Parathyroid adenoma (tissue), 2 donors: ENCODE results near the gene SUDS3.
"Not testable (repeated sequence)": the region's sequence is repeated elsewhere in the genome, so short reads cannot be mapped to it uniquely, and the experiment has no call there.

Experiments
- H2AFZ ChIP-seq: fragments of 300-600 bp; sonication (generic); one replicate; pipeline ENCODE4 v1.7.0; 2017; ENCODE audit warnings: antibody characterized with exemption, mild to moderate bottlenecking
- H3K27ac ChIP-seq: fragments of 300-600 bp; sonication (generic); one replicate; pipeline ENCODE4 v1.7.0; 2017
- H3K27me3 ChIP-seq: fragments of 300-600 bp; sonication (generic); one replicate; pipeline ENCODE4 v1.7.0; 2017; ENCODE audit warnings: low read length; ENCODE audit not compliant: control insufficient read depth, insufficient read depth
- H3K36me3 ChIP-seq: fragments of 300-600 bp; sonication (generic); one replicate; pipeline ENCODE4 v1.7.0; 2017; ENCODE audit warnings: low read length; ENCODE audit not compliant: control insufficient read depth, insufficient read depth
- H3K4me1 ChIP-seq: fragments of 300-600 bp; sonication (generic); one replicate; pipeline ENCODE4 v1.7.0; 2017; ENCODE audit warnings: control low read depth
- H3K4me2 ChIP-seq: fragments of 300-600 bp; sonication (generic); one replicate; pipeline ENCODE4 v1.7.0; 2017; ENCODE audit warnings: low read length
- H3K4me3 ChIP-seq: fragments of 300-600 bp; sonication (generic); one replicate; pipeline ENCODE4 v1.7.0; 2017; ENCODE audit warnings: low read depth, low read length
- H3K79me2 ChIP-seq: fragments of 300-600 bp; sonication (generic); one replicate; pipeline ENCODE4 v1.7.0; 2017; ENCODE audit warnings: control low read depth
- H3K9ac ChIP-seq: fragments of 300-600 bp; sonication (generic); one replicate; pipeline ENCODE4 v1.7.0; 2017; ENCODE audit warnings: mild to moderate bottlenecking
- H3K9me3 ChIP-seq: fragments of 300-600 bp; sonication (generic); one replicate; pipeline ENCODE4 v1.7.0; 2017; ENCODE audit warnings: low read length; ENCODE audit not compliant: control insufficient read depth
- TF ChIP-seq, protein P1 (sequence below): fragments of 300-600 bp; sonication (generic); IDR thresholded peaks from one replicate; pipeline ENCODE4 v1.7.0; 2017; ENCODE audit warnings: antibody characterized with exemption, mild to moderate bottlenecking
- donor health status: primary hyperparathyroidism.

Gene SUDS3

DNA sequence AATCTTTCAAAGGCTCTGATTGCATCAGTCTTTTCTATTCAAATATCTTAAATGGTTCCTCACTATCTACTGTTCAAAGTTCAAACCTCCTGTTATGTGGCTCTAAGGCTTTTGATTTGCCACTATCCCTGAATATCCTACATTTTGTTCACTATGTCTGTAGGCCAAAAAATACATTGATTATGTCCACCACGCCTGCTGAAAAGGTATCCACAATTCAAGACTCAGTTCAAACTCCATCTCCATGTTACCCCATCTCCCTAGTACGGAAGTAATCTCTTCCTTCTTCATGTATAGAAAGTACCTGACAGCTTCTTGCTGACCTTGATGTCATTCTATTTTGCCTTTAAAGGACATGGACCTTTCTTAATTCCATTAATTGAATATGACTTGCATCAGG lies 28.4 kb upstream of the SUDS3 start:
- Histone ChIP-seq H3K27me3 (no peaks in the 10 kb centered on the region), H3K36me3 (no peaks in the 10 kb centered on the region), H3K27ac (no peak overlapping the region), H3K4me3 (no peak overlapping the region), H3K9ac (no peak overlapping the region), H2AFZ (no peak overlapping the region), H3K4me1 (peaks cover 2% of the 10 kb centered on the region), H3K9me3 (no peaks in the 10 kb centered on the region), H3K79me2 (peaks cover 13% of the 10 kb centered on the region), H3K4me2 (no peak overlapping the region)
- TF ChIP-seq, protein P1, sequence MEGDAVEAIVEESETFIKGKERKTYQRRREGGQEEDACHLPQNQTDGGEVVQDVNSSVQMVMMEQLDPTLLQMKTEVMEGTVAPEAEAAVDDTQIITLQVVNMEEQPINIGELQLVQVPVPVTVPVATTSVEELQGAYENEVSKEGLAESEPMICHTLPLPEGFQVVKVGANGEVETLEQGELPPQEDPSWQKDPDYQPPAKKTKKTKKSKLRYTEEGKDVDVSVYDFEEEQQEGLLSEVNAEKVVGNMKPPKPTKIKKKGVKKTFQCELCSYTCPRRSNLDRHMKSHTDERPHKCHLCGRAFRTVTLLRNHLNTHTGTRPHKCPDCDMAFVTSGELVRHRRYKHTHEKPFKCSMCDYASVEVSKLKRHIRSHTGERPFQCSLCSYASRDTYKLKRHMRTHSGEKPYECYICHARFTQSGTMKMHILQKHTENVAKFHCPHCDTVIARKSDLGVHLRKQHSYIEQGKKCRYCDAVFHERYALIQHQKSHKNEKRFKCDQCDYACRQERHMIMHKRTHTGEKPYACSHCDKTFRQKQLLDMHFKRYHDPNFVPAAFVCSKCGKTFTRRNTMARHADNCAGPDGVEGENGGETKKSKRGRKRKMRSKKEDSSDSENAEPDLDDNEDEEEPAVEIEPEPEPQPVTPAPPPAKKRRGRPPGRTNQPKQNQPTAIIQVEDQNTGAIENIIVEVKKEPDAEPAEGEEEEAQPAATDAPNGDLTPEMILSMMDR, result no peak

DNA sequence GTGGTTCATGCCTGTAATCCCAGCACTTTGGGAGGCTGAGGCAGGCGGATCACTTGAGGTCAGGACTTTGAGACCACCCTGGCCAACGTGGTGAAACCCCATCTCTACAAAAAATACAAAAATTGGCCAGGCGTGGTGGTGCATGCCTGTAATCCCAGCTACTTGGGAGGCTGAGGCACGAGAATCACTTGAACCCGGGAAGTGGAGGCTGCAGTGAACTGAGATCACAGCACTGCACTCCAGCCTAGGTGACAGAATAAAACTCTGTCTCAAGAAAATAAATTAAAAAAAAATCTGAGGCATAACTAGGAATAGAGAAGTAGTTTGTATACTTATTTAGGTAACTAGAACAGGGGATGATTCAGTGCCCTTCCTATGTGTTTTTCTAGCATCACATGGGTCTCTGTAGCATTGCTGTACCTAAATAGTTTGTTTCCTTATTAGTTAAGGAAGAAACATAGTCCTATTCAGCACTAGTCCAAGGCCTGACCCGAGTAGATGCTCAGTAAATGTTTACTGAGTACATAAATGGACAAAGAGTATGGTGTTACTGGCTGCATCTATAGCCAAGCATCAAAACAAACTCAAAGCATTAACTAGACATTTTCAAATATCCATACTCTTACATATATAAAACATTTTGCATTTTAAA lies 25.3 kb upstream of the SUDS3 start:
- Histone ChIP-seq H3K4me2 (no peak overlapping the region), H3K9me3 (no peaks in the 10 kb centered on the region), H3K9ac (no peak overlapping the region), H3K4me1 (no peaks in the 10 kb centered on the region), H2AFZ (no peak overlapping the region), H3K36me3 (no peaks in the 10 kb centered on the region), H3K27me3 (no peaks in the 10 kb centered on the region), H3K79me2 (peaks cover 21% of the 10 kb centered on the region), H3K4me3 (no peak overlapping the region), H3K27ac (no peak overlapping the region)
- TF ChIP-seq, protein P1, result no peak

DNA sequence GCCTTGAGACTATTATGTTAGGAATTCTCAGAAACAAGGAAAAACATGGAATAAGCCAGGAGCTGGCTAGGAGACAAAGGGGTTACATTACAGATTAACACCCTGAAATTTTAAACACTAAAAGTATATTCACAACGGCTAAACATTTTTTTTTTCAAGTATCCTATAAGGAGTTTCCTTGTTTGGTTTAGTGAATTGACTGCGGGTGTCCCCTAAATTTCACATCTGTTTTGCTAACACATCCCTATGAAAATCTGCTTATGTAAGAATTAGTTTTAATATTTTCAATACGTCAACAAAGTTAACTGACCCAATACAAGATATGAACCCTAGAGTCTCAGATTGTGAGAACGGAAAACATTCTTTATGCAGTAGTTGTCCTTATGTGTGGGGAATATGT lies 22.6 kb upstream of the SUDS3 start:
- H3K27me3 ChIP-seq, result no peaks in the 10 kb centered on the region
- no peak overlapping the region for H3K4me2 ChIP-seq
- no peaks in the 10 kb centered on the region for H3K9me3 ChIP-seq
- no peak overlapping the region for H3K4me3 ChIP-seq
- H3K79me2 ChIP-seq, result peaks cover 18% of the 10 kb centered on the region
- H3K4me1 ChIP-seq, result peaks cover 3% of the 10 kb centered on the region
- no peak overlapping the region for H3K27ac ChIP-seq
- TF ChIP-seq, protein P1, result no peak
- H3K9ac ChIP-seq, result no peak overlapping the region
- no peak overlapping the region for H2AFZ ChIP-seq
- H3K36me3 ChIP-seq, result no peaks in the 10 kb centered on the region

DNA sequence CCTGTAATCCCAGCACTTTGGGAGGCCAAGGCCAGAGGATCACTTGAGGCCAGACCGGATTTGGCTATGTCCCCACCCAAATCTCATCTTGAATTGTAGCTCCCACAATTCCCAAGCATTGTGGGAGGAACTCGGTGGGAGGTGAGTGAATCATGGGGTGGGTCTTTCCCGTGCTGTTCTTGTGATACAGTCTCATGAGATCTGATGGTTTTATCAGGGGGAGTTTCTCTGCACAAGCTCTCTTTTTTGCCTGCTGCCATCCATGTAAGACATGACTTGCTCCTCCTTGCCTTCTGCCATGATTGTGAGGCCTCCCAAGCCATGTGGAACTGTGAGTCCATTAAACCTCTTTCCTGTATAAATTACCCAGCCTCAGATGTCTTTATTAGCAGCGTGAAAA lies 21.9 kb upstream of the SUDS3 start:
- peaks cover 18% of the 10 kb centered on the region for H3K79me2 ChIP-seq
- H3K4me2 ChIP-seq, H3K9me3 ChIP-seq, H3K27me3 ChIP-seq, H3K9ac ChIP-seq, H2AFZ ChIP-seq, H3K4me3 ChIP-seq, H3K36me3 ChIP-seq, H3K27ac ChIP-seq, H3K4me1 ChIP-seq: not testable (repeated sequence)

DNA sequence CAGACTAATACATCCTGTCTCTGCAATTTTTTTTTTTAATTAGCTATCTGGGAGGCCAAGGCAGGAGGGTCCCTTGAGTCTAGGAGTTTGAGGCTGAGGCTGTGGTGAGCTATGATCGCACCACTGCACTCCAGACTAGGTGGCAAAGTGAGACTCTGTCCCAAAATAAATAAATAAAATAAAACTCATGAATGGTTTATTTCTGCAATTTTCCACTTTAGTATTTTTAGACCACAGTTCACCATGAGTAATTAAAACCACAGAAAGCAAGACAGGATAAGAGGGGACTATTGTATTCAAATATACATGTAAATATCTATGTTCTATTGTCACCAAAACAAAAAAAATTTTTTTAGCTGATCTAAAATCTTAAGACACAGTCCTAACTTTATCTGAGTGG lies 21.5 kb upstream of the SUDS3 start:
- Histone ChIP-seq H3K36me3 (no peaks in the 10 kb centered on the region), H3K4me2 (no peak overlapping the region), H3K4me3 (no peak overlapping the region), H3K79me2 (peaks cover 18% of the 10 kb centered on the region), H2AFZ (no peak overlapping the region), H3K4me1 (peaks cover 3% of the 10 kb centered on the region), H3K27me3 (no peaks in the 10 kb centered on the region), H3K27ac (no peak overlapping the region), H3K9me3 (no peaks in the 10 kb centered on the region), H3K9ac (no peak overlapping the region)
- TF ChIP-seq, protein P1, result no peak
